ENCODE results near the gene SNRNP200.

- TF ChIP-seq, protein P1, sequence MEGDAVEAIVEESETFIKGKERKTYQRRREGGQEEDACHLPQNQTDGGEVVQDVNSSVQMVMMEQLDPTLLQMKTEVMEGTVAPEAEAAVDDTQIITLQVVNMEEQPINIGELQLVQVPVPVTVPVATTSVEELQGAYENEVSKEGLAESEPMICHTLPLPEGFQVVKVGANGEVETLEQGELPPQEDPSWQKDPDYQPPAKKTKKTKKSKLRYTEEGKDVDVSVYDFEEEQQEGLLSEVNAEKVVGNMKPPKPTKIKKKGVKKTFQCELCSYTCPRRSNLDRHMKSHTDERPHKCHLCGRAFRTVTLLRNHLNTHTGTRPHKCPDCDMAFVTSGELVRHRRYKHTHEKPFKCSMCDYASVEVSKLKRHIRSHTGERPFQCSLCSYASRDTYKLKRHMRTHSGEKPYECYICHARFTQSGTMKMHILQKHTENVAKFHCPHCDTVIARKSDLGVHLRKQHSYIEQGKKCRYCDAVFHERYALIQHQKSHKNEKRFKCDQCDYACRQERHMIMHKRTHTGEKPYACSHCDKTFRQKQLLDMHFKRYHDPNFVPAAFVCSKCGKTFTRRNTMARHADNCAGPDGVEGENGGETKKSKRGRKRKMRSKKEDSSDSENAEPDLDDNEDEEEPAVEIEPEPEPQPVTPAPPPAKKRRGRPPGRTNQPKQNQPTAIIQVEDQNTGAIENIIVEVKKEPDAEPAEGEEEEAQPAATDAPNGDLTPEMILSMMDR (IDR thresholded peaks at IDR 0.05), result no peak
- TF ChIP-seq POLR2A (IDR thresholded peaks at IDR 0.05), result no peak
- TF ChIP-seq EP300 (IDR thresholded peaks at IDR 0.05), result no peak
Measured at GRCh38 chr2:96249654-96250053, 55.7 kb downstream of the SNRNP200 start.
